ENCODE data around the gene LY6G5B.

Gene LY6G5B

GRCh38 chr6:31640612-31641011 is 29.2 kb upstream of the LY6G5B start:
- in situ Hi-C loops (cut with MboI; ENCODE audit: low sequenced_read_pairs): no loop called here

- in situ Hi-C loops (cut with MboI; ENCODE audit: low sequenced_read_pairs): no loop called here
These were observed 28.4 kb upstream of the LY6G5B start for GRCh38 chr6:31641370-31641769.

GRCh38 chr6:31642798-31643570 is 26.8 kb upstream of the LY6G5B start:
- in situ Hi-C loops (cut with MboI; ENCODE audit: low sequenced_read_pairs): no loop called here

GRCh38 chr6:31643818-31644454 is 25.8 kb upstream of the LY6G5B start:
- in situ Hi-C loops (cut with MboI; ENCODE audit: low sequenced_read_pairs): no loop called here

GRCh38 chr6:31645325-31645724 is 24.5 kb upstream of the LY6G5B start:
- in situ Hi-C loops (cut with MboI; ENCODE audit: low sequenced_read_pairs): no loop called here

GRCh38 chr6:31651602-31652191 is 18.1 kb upstream of the LY6G5B start:
- in situ Hi-C loops (cut with MboI; ENCODE audit: low sequenced_read_pairs): no loop called here

- in situ Hi-C loops (cut with MboI; ENCODE audit: low sequenced_read_pairs): no loop called here
These were observed 16.7 kb upstream of the LY6G5B start for GRCh38 chr6:31652925-31653724.

- in situ Hi-C loops (cut with MboI; ENCODE audit: low sequenced_read_pairs): no loop called here
These were observed 15.0 kb upstream of the LY6G5B start for GRCh38 chr6:31654574-31655348.

GRCh38 chr6:31655349-31656237 is 14.2 kb upstream of the LY6G5B start, which contains the start of gene APOM:
TSS of gene APOM (plus strand) at chr6:31655894. CDS start at chr6:31655967, 73 bp downstream.
- in situ Hi-C loops (cut with MboI; ENCODE audit: low sequenced_read_pairs): no loop called here

GRCh38 chr6:31657406-31658157 is 12.2 kb upstream of the LY6G5B start:
- in situ Hi-C loops (cut with MboI; ENCODE audit: low sequenced_read_pairs): no loop called here

- in situ Hi-C loops (cut with MboI; ENCODE audit: low sequenced_read_pairs): no loop called here
These were observed 11.6 kb upstream of the LY6G5B start for GRCh38 chr6:31658158-31658688.

GRCh38 chr6:31658983-31659648 is 10.7 kb upstream of the LY6G5B start:
- in situ Hi-C loops (cut with MboI; ENCODE audit: low sequenced_read_pairs): no loop called here

GRCh38 chr6:31659649-31660380 is 10.0 kb upstream of the LY6G5B start:
- in situ Hi-C loops (cut with MboI; ENCODE audit: low sequenced_read_pairs): no loop called here

- in situ Hi-C loops (cut with MboI; ENCODE audit: low sequenced_read_pairs): no loop called here
These were observed 9.2 kb upstream of the LY6G5B start, which contains the start of gene C6orf47 for GRCh38 chr6:31660381-31661261. TSS of gene C6orf47 (minus strand) at chr6:31660778. CDS start at chr6:31659947, 831 bp downstream.

- in situ Hi-C loops (cut with MboI; ENCODE audit: low sequenced_read_pairs): no loop called here
These were observed 8.3 kb upstream of the LY6G5B start for GRCh38 chr6:31661262-31662123.
